Kidney glomerular epithelial cell (primary cell): ENCODE results near the gene TNFAIP3.

Experiments
- DNase-seq: peaks from one replicate; lab custom pipeline; 2025; lab: John Stamatoyannopoulos, UW

The TNFAIP3 gene

GRCh38 chr6:137845460-137845859 lies 21.6 kb upstream of the TNFAIP3 start:
- DNase-seq: no peak

- DNase-seq: no peak
These were observed 20.8 kb upstream of the TNFAIP3 start for GRCh38 chr6:137846274-137846673.

- DNase-seq: no peak
These were observed 20.2 kb upstream of the TNFAIP3 start for GRCh38 chr6:137846772-137847313.

- DNase-seq: no peak
These were observed 19.3 kb upstream of the TNFAIP3 start for GRCh38 chr6:137847748-137848147.

GRCh38 chr6:137848672-137849071 lies 18.4 kb upstream of the TNFAIP3 start:
- no peak for DNase-seq

- no peak for DNase-seq
These were observed 17.7 kb upstream of the TNFAIP3 start for GRCh38 chr6:137849181-137849980.

GRCh38 chr6:137849981-137850714 lies 16.9 kb upstream of the TNFAIP3 start:
- DNase-seq: no peak

GRCh38 chr6:137850816-137851602 lies 16.1 kb upstream of the TNFAIP3 start:
- no peak for DNase-seq

GRCh38 chr6:137851669-137852068 lies 15.4 kb upstream of the TNFAIP3 start:
- DNase-seq: no peak

- DNase-seq: no peak
These were observed 14.7 kb upstream of the TNFAIP3 start for GRCh38 chr6:137852346-137852745.

GRCh38 chr6:137852811-137853210 lies 14.2 kb upstream of the TNFAIP3 start:
- DNase-seq: no peak

- DNase-seq: no peak
These were observed 13.4 kb upstream of the TNFAIP3 start for GRCh38 chr6:137853569-137854213.

GRCh38 chr6:137856138-137856898 lies 10.7 kb upstream of the TNFAIP3 start:
- DNase-seq: no peak

- no peak for DNase-seq
These were observed 8.0 kb upstream of the TNFAIP3 start for GRCh38 chr6:137859025-137859424.

- DNase-seq: no peak
These were observed 6.6 kb upstream of the TNFAIP3 start for GRCh38 chr6:137860394-137861005.

GRCh38 chr6:137861550-137862337 lies 5.3 kb upstream of the TNFAIP3 start:
- no peak for DNase-seq

GRCh38 chr6:137862419-137863090 lies 4.5 kb upstream of the TNFAIP3 start:
- DNase-seq: no peak

- DNase-seq: no peak
These were observed 3.8 kb upstream of the TNFAIP3 start for GRCh38 chr6:137863091-137863797.
